ENCODE data around the gene CDC42BPB.

CDC42BPB gene

DNA sequence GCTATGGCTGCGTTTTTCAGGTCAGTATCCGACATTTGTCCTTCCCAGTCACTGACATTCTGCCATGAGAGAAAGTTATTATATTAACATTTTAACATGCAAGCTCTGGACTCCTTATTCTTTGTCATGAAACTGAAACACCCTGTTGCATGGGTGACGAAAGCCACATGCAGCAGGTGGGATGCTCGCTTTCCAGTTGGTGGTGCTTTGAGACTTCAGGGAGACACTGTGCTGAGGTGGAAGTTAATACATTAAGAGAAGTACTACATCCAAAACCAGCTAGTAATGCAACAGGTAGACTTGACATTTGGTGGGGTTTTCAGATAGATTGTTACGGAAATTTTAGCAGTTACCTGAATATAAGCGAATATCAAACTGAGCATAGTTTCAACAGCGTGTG is 167.7 kb downstream of the CDC42BPB start:
- DNase-seq: no peak

DNA sequence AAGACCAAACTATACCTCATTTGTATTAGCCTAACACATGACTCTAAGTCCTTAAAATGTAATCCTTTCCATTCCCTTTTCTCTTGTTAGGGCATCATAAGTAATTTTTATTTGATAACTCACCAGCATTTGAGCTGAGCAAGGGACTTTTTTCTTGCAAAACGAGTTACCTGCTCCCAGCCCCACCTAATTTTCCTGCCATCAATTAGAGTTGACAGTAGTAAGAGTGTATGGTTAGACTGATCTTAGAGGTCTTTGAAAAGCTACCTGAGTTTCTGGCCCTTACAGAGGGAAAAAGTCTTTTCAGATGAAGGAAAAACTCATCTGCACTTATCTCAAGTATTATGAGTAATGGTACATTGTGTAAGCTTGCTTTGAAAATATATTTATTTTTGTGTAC is 168.6 kb downstream of the CDC42BPB start:
- DNase-seq: no peak

DNA sequence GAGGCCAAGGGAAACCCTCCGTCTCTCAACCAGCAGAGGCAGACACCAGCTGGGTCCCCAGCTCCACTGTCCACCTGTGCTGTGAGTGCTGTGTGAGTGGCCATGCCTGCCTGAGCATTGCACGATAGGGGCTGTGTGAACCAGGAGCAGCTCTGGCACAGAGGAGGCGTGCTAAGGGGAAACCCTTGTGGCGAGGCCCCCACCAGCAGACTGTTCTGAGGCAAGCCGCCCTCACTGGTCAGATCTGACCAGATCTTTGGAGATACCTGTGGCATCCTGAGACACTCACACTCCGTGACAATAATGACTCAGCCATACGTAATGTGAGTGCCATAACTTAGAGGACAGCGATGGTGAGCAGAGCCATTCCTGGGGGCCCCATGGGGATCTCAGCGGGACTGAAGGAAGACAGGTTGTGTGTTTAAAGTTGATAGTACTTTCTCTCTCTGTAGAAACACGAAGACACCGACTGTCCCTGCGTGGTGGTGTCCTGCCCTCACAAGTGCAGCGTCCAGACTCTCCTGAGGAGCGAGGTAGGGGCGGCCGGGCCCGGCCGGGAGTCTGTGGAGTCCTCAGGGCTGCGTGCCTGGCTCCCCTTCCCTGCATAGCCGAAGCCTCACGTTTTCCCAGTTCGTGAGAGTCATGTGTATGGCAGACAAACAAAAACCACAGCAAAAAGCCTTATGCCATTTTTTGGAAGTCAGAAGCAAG is 171.5 kb downstream of the CDC42BPB start:
- no peak for DNase-seq

DNA sequence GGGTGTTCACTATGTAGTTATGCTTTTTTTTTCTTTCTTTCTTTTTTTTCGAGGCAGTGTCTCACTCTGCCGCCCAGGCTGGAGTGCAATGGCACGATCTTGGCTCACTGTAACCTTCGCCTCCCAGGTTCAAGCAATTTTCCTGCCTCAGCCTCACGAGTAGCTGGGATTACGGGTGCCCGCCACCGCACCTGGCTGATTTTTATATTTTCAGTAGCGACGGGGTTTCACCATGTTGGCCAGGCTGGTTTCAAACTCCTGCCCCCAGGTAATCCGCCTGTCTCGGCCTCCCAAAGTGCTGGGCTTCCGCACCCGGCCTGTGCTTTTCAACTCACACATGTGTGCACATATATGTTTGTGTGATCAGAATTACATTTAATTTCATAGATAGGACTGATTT is 173.8 kb downstream of the CDC42BPB start:
- no peak for DNase-seq

GRCh38 chr14:102883089-102883541 is 174.2 kb downstream of the CDC42BPB start:
- no peak for DNase-seq

Measured in activated effector memory CD4-positive, alpha-beta T cell treated with anti-CD3 and anti-CD28 coated beads, Interleukin-2, amount 50 U/mL, for 16 hours (primary cell).